Measurements from ENCODE around the gene SOX21.
"Not testable (repeated sequence)": the region's sequence is repeated elsewhere in the genome, so short reads cannot be mapped to it uniquely, and the experiment has no call there.

Gene SOX21

DNA sequence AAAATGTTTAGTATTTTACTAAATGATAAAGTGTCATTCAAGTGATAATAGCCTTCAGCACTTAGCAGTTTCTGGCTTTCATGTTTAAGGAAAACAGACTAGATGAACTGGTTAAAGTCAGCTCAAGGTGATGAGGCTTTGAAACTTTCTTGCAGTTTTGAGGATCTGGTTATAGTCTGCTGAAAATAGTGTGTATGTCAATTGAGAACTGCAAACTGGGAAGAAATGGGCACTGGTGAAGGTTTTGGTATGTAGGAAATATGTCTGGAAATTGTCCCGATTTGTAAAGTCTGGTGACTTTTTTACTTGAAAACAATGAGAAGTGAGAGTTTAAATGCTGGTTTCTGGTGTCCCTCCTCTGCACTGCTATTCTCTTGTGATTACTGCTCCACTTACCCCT lies 36.8 kb upstream of the SOX21 start:
- Histone ChIP-seq H3K36me3 (ENCODE audit: control insufficient read depth, insufficient read depth, low read length) (no peaks in the 10 kb centered on the region), H3K27ac (no peak overlapping the region), H3K79me2 (no peaks in the 10 kb centered on the region), H3K9ac (no peak overlapping the region), H3K4me1 (no peaks in the 10 kb centered on the region), H2AFZ (no peak overlapping the region), H3K9me3 (ENCODE audit: control insufficient read depth, low read length) (no peaks in the 10 kb centered on the region), H3K4me3 (ENCODE audit: low read depth, low read length) (no peak overlapping the region), H3K27me3 (ENCODE audit: control insufficient read depth, insufficient read depth, low read length) (no peaks in the 10 kb centered on the region), H3K4me2 (ENCODE audit: low read length) (no peak overlapping the region)
- TF ChIP-seq, protein P1, sequence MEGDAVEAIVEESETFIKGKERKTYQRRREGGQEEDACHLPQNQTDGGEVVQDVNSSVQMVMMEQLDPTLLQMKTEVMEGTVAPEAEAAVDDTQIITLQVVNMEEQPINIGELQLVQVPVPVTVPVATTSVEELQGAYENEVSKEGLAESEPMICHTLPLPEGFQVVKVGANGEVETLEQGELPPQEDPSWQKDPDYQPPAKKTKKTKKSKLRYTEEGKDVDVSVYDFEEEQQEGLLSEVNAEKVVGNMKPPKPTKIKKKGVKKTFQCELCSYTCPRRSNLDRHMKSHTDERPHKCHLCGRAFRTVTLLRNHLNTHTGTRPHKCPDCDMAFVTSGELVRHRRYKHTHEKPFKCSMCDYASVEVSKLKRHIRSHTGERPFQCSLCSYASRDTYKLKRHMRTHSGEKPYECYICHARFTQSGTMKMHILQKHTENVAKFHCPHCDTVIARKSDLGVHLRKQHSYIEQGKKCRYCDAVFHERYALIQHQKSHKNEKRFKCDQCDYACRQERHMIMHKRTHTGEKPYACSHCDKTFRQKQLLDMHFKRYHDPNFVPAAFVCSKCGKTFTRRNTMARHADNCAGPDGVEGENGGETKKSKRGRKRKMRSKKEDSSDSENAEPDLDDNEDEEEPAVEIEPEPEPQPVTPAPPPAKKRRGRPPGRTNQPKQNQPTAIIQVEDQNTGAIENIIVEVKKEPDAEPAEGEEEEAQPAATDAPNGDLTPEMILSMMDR (IDR thresholded peaks at IDR 0.05): no peak

DNA sequence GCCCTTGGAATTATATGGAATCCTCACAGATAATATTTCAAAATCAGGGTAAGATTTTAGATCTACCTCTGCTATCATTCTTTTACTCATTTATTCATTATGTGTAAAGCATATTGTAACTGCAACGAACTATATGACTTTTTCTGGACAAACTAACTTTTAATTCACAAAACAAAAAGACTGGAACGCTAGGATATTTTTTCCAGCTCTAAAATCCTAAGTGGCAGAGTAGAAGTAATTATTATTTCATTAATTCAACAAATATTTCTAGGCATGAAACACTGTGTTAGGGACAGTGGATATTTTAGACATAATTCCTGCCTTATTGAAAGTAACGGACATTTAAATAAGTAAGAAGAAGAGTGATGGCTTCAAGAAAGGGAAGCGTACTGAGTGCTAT lies 26.9 kb upstream of the SOX21 start:
- H3K9me3 ChIP-seq (ENCODE audit: control insufficient read depth, low read length): no peaks in the 10 kb centered on the region
- H3K4me1 ChIP-seq: no peaks in the 10 kb centered on the region
- no peak overlapping the region for H3K4me2 ChIP-seq (ENCODE audit: low read length)
- no peak overlapping the region for H3K4me3 ChIP-seq (ENCODE audit: low read depth, low read length)
- H3K9ac ChIP-seq: no peak overlapping the region
- H3K79me2 ChIP-seq: no peaks in the 10 kb centered on the region
- H2AFZ ChIP-seq: no peak overlapping the region
- no peaks in the 10 kb centered on the region for H3K36me3 ChIP-seq (ENCODE audit: control insufficient read depth, insufficient read depth, low read length)
- TF ChIP-seq, protein P1 (IDR thresholded peaks at IDR 0.05): no peak
- no peak overlapping the region for H3K27ac ChIP-seq
- H3K27me3 ChIP-seq (ENCODE audit: control insufficient read depth, insufficient read depth, low read length): no peaks in the 10 kb centered on the region

DNA sequence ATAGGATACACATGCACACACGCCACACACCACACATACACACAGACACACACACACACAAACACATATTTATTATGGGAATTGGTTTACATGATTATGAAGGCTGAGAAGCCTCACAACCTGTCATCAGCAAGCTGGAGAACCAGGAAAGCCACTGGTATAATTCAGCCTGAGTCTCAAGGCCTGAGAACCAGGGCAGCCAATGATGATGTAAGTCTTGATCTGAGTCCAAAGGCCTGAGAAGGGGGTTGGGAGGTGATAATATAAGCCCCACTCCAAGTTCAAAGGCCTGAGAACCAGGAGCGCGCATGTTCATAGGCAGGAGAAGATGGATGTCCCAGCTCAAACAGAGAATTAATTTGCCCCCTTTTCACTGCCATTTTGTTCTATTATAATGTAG lies 18.7 kb upstream of the SOX21 start:
- Histone ChIP-seq H3K4me3 (ENCODE audit: low read depth, low read length) (no peak overlapping the region), H3K36me3 (ENCODE audit: control insufficient read depth, insufficient read depth, low read length) (no peaks in the 10 kb centered on the region), H3K27ac (no peak overlapping the region), H3K4me1 (no peaks in the 10 kb centered on the region), H3K79me2 (no peaks in the 10 kb centered on the region), H3K9me3 (ENCODE audit: control insufficient read depth, low read length) (no peaks in the 10 kb centered on the region), H3K4me2 (ENCODE audit: low read length) (no peak overlapping the region), H2AFZ (no peak overlapping the region), H3K27me3 (ENCODE audit: control insufficient read depth, insufficient read depth, low read length) (no peaks in the 10 kb centered on the region), H3K9ac (no peak overlapping the region)
- TF ChIP-seq, protein P1 (IDR thresholded peaks at IDR 0.05): no peak

DNA sequence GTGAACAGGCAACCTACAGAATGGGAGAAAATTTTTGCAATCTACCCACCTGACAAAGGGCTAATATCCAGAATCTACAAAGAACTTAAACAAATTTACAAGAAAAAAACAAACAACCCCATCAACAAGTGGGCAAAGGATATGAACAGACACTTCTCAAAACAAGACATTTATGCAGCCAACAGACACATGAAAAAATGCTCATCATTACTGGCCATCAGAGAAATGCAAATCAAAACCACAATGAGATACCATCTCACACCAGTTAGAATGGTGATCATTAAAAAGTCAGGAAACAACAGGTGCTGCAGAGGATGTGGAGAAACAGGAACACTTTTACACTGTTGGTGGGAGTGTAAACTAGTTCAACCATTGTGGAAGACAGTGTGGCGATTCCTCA lies 17.6 kb upstream of the SOX21 start:
- not testable (repeated sequence) for H3K4me1 ChIP-seq; H3K9me3 ChIP-seq (ENCODE audit: control insufficient read depth, low read length); H3K27ac ChIP-seq; H3K27me3 ChIP-seq (ENCODE audit: control insufficient read depth, insufficient read depth, low read length); H3K36me3 ChIP-seq (ENCODE audit: control insufficient read depth, insufficient read depth, low read length); H2AFZ ChIP-seq; H3K4me3 ChIP-seq (ENCODE audit: low read depth, low read length); H3K4me2 ChIP-seq (ENCODE audit: low read length); H3K9ac ChIP-seq; H3K79me2 ChIP-seq

DNA sequence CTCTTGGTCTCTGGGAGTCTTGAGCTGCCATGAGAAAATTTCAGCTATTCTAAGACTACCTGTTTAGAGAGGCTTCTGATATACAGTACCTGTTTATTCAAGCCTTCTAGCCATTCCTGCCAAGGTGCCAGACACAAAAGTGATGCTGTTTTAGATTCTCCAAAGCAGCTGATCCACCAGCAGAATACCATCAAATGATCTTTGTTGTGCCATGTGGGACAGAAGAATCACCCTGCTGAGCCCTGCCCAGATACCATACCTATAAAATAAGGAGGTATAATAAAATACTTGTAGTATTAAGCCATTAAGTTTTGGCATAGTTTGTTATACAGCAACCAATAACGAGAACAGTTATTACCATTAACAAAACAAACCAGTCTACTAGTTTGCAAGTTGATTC lies 14.1 kb upstream of the SOX21 start:
- TF ChIP-seq, protein P1 (IDR thresholded peaks at IDR 0.05): no peak
- H3K4me1 ChIP-seq: no peaks in the 10 kb centered on the region

More for the DNA sequence above, 14.1 kb upstream of the SOX21 start:
- no peak overlapping the region for H3K4me3 ChIP-seq (ENCODE audit: low read depth, low read length)
- no peak overlapping the region for H3K9ac ChIP-seq
- H3K79me2 ChIP-seq: no peaks in the 10 kb centered on the region
- no peaks in the 10 kb centered on the region for H3K27me3 ChIP-seq (ENCODE audit: control insufficient read depth, insufficient read depth, low read length)
- no peaks in the 10 kb centered on the region for H3K36me3 ChIP-seq (ENCODE audit: control insufficient read depth, insufficient read depth, low read length)
- H2AFZ ChIP-seq: no peak overlapping the region
- no peak overlapping the region for H3K4me2 ChIP-seq (ENCODE audit: low read length)
- no peak overlapping the region for H3K27ac ChIP-seq
- H3K9me3 ChIP-seq (ENCODE audit: control insufficient read depth, low read length): no peaks in the 10 kb centered on the region

All from parathyroid adenoma (tissue), 2 donors.